ENCODE data around the gene GRK5.

DNA sequence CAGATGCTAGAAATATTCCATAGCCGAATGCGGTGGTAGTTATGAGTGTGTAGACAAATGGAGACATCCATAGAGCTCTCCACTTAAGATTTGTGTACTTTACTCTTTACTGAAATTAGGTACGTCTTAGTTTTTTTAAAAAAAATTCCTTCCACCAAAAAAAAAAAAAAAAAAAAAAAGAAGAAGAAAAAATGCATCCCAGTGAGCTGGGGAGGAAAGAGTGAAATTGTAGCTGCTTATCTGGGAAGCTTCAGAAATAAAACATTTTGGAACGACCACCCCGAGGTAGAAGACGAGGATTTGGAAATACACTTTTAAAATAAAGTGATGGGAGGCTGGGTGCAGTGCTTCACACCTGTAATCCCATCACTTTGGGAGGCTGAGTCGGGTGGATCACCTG, 281.3 kb downstream of the GRK5 start:
- TF ChIP-seq EZH2phosphoT487 (IDR thresholded peaks at IDR 0.05; ENCODE audit: low read depth): no peak
- TF ChIP-seq, protein P1, sequence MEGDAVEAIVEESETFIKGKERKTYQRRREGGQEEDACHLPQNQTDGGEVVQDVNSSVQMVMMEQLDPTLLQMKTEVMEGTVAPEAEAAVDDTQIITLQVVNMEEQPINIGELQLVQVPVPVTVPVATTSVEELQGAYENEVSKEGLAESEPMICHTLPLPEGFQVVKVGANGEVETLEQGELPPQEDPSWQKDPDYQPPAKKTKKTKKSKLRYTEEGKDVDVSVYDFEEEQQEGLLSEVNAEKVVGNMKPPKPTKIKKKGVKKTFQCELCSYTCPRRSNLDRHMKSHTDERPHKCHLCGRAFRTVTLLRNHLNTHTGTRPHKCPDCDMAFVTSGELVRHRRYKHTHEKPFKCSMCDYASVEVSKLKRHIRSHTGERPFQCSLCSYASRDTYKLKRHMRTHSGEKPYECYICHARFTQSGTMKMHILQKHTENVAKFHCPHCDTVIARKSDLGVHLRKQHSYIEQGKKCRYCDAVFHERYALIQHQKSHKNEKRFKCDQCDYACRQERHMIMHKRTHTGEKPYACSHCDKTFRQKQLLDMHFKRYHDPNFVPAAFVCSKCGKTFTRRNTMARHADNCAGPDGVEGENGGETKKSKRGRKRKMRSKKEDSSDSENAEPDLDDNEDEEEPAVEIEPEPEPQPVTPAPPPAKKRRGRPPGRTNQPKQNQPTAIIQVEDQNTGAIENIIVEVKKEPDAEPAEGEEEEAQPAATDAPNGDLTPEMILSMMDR (IDR thresholded peaks at IDR 0.05; ENCODE audit: low read depth, low read length): no peak

Data from OCI-LY3 (cell line).